Activated gamma-delta T cell treated with Interleukin-2 at 50 U/mL for 16 hours (primary cell): ENCODE measurements around the gene ZNF140.

Experiments used
- DNase-seq: peaks from one replicate; pipeline ENCODE4 v3.0.0-alpha.2; 2020

ZNF140 gene

GRCh38 chr12:133130808-133131128, 50.0 kb downstream of the ZNF140 start:
- DNase-seq = no peak

- no peak for DNase-seq
Measured at GRCh38 chr12:133135747-133136146, 55.0 kb downstream of the ZNF140 start.

- DNase-seq = no peak
Measured at GRCh38 chr12:133145981-133146380, 65.3 kb downstream of the ZNF140 start.

- DNase-seq = no peak
Measured at GRCh38 chr12:133156125-133156690, 75.5 kb downstream of the ZNF140 start.
